HL-60 (cell line): Measurements from ENCODE around the gene ALDH3B1.

Experiments
- DNase-seq, 2 experiments: peaks; one replicate each; pipeline ENCODE4 v3.0.0-alpha.2; 2010 to 2020; ENCODE audit warnings: low read depth in 1 of 2, low spot score in 1 of 2
- H3K27ac ChIP-seq: fragments of 250-450 bp; sonication (Bioruptor Pico); replicated peaks from 2 replicates; pipeline ENCODE4 v1.5.1; 2020; ENCODE audit warnings: mild to moderate bottlenecking, moderate library complexity
- H3K27me3 ChIP-seq: fragments of 250-450 bp; sonication (Bioruptor Pico); 2 replicates; pipeline ENCODE4 v1.5.1; 2021; ENCODE audit warnings: mild to moderate bottlenecking, moderate library complexity; ENCODE audit not compliant: insufficient read depth, poor library complexity, severe bottlenecking
- H3K4me3 ChIP-seq: replicated peaks from 2 replicates; pipeline ENCODE4 v1.5.1; 2011; ENCODE audit warnings: mild to moderate bottlenecking, control low read depth, low read length; ENCODE audit not compliant: insufficient read depth
- CTCF ChIP-seq: IDR thresholded peaks from one replicate; pipeline ENCODE4 v1.5.1; 2011; ENCODE audit warnings: low read length, control low read depth, inconsistent platforms; ENCODE audit not compliant: insufficient read depth
- GABPA ChIP-seq: IDR thresholded peaks from 2 replicates; pipeline ENCODE4 v1.6.1; 2012; ENCODE audit warnings: low read depth
- POLR2AphosphoS5 ChIP-seq: IDR thresholded peaks from 2 replicates; pipeline ENCODE4 v1.6.1; 2012; ENCODE audit warnings: low read depth
- REST ChIP-seq: IDR thresholded peaks from 2 replicates; pipeline ENCODE4 v1.6.1; 2012; ENCODE audit warnings: low read depth; ENCODE audit not compliant: insufficient replicate concordance
- SPI1 ChIP-seq: IDR thresholded peaks from 2 replicates; pipeline ENCODE4 v1.6.1; 2012; ENCODE audit warnings: low read depth, mild to moderate bottlenecking, borderline replicate concordance

The ALDH3B1 gene

GRCh38 chr11:68006606-68007166 is 3.4 kb upstream of the ALDH3B1 start:
- Histone ChIP-seq H3K27me3 (no peaks in the 10 kb centered on the region), H3K27ac (no peak overlapping the region), H3K4me3 (no peak overlapping the region)
- DNase-seq, result no peak
- TF ChIP-seq SPI1 (no peak), REST (no peak), CTCF (no peak), POLR2AphosphoS5 (no peak), GABPA (no peak)

- TF ChIP-seq GABPA (no peak), REST (no peak), POLR2AphosphoS5 (no peak), SPI1 (no peak)
- no peak overlapping the region for H3K4me3 ChIP-seq
- no peak for DNase-seq
- H3K27me3 ChIP-seq, result no peaks in the 10 kb centered on the region
- H3K27ac ChIP-seq, result peak overlapping the region; percentile 95
Measured at GRCh38 chr11:68007498-68008380, 2.4 kb upstream of the ALDH3B1 start.

- peak; percentile 85 to 90 for DNase-seq
- peak overlapping the region; percentile 11; the same call in 1 of the 2 replicates for H3K4me3 ChIP-seq
- no peaks in the 10 kb centered on the region for H3K27me3 ChIP-seq
- H3K27ac ChIP-seq, result peak overlapping the region; percentile 95
- TF ChIP-seq SPI1, result peak; percentile 80
- no peak for TF ChIP-seq CTCF
- no peak for TF ChIP-seq REST
- peak; percentile 97 for TF ChIP-seq POLR2AphosphoS5
- 0 out of 2 replicates have a peak, but pooled peaks have one; percentile 35 for TF ChIP-seq GABPA
Measured at GRCh38 chr11:68008381-68009337, 1.5 kb upstream of the ALDH3B1 start.
